GM19395 (cell line): ENCODE measurements around the gene PAQR4.
"Not testable (repeated sequence)": the region's sequence is repeated elsewhere in the genome, so short reads cannot be mapped to it uniquely, and the experiment has no call there.

Experiments
- ATAC-seq: cut with Tn5 transposase; IDR thresholded peaks from one replicate; pipeline ENCODE4 v1.9.1; 2021; ENCODE audit warnings: mild to moderate bottlenecking, moderate library complexity; ENCODE audit not compliant: unreplicated experiment

PAQR4 gene

DNA sequence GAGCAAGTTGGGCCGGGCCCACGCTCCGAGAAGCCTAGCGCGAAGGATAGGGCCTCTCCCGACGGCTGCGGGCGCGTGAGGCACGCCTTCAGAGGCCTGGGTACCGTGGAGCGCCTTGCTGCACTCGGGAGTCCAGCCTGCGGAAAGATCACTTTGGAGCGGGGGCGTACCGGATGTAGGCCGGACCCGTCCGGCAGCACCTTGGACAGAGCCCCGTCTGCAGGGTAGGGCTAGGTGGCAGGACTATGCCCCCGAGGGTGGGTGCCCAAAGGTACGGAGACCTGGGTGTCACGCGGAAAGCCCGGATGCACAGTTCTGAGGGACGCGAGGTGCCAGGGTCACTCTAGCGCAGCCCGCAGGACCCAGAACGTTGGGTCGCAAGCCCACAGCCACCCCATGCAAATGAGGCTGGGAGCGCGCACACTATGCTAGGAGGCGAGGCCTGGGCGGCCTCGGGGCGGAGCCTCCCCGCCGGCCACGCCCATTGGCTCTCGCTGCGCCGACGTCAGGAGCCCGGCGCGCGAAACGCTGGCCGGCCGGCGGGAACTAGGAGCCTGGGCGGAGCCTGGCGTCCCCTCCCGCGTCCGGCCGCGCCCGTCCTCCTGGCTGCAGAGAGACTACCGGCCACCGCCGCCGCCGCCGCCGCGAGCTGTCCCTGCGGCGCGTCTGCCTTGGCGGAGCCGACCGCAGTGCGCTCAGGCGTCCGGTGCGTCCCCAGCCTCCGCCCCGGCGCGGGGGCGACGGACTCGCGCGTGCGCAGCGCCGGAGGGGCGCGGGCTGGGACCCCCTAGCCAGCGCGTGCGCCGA lies at the start of gene PAQR4:
TSS of gene PAQR4 (plus strand) at position 611 of the 807 bp plus-strand sequence. CDS start 327 bp downstream, outside the sequence.
- ATAC-seq = peak; percentile 71

DNA sequence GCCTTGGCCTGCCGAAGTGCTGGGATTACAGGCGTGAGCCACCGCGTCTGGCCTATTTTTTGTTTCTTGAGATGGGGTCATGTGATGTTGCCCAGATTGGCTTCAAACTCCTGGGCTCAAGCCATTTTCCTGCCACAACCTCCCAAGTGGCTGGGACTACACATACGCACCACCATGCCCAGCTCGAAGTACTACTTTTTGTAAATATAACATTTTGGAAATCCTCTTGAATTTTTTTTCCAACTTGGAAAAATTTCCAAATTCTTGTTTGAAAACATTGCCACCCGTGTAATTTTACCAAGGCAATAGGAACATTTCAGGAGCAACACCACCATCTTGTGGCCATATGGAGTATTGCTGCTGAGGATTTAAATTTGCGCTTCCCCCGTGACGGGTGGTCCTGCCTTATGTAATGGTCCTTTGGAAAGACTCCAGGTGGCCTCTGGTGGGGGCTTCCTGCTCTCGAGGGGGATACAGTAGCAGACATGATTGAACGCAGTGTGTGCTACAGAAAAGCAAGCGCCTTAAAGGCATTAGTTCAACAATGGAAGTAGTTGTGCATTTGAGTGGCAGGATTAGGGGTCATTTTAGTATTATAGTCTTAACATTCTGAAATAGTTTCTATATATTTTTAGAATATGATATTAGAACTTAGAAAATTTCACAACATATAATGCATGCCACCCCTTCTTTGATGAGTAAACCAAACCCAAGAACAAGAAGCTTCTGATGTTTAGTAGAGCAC lies 49.5 kb upstream of the PAQR4 start:
- no peak for ATAC-seq

DNA sequence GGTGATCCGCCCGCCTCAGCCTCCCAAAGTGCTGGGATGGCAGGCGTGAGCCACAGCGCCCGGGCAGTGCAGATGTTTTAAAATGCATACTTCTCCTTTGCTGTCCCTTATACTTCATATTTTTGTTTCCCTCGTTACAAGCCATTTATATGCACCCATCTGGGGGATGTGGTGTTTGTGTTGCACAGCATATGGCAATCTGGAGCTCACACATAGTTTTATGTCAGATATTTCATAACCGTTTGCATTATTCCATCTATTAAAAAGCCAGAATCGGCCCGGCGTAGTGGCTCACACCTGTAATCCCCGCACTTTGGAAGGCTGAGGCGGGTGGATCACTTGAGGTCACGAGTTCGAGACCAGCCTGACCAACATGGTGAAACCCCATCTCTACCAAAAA lies 45.7 kb upstream of the PAQR4 start:
- ATAC-seq = no peak

DNA sequence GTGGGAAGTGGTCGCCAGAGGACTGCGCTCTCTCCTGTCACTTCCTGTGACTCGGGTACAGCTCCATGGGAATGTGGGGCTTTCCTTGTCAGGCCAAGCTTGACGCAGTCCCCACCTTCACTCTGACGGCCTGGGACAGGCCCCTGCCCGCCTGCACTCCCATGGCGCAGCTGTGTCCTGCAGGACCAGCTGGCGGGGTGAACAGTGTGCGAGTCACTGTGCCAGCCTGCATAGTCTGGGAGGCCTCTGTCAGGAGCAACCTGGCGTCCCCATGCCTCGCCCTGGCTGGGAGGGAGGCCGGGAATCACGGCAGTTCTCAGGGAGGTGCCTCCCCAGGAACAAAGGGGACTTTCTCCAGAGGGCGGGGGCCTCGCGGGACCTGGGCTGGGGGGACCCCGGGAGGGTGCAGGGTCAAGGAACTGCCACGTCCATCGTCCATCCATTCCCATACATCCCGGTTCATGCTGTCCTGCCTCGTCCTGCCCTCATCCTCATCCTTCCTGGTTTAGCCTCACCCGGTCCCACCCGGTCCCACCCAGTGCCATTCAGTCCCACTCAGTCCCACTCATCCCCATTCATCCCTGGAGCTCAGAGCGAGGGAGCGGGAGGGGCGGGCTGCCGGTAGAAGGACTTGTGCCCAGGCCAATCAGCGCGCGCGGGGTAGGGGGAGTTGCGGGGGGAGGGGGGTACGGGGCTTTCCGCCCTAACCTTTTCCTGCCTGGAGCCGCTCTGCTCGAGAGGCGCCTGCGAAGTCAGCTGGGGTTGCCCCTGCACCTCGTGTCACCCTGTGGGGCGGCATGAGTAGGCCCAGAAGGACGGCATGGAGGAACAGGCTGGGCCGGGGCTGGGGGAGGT lies 44.0 kb upstream of the PAQR4 start:
- ATAC-seq = no peak

DNA sequence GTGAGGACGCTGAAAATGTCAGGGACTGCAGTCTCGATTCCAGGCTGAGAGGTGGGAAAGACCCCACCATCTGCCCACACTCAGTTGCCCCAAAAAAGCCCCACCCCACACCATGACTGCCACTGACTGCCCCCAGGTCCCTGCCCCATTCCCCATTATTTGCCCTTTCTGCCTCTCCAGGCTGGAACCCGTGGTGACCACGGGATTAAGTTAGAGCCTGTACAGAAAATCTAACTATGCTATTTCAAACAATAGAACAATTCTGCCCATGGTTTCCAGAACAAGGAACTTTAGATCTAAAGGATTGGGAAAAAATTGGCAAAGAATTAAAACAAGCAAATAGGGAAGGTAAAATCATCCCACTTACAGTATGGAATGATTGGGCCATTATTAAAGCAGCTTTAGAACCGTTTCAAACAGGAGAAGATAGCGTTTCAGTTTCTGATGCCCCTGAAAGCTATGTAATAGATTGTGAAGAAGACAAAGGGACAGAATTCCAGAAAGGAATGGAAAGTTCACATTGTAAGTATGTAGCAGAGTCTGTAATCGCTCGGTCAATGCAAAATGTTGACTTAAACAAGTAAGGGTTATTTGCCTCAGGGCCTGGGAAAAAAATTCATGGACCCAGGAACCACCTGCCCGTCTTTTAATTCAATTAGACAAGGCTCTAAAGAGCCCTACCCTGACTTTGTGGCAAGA lies 43.0 kb upstream of the PAQR4 start:
- ATAC-seq = no peak

DNA sequence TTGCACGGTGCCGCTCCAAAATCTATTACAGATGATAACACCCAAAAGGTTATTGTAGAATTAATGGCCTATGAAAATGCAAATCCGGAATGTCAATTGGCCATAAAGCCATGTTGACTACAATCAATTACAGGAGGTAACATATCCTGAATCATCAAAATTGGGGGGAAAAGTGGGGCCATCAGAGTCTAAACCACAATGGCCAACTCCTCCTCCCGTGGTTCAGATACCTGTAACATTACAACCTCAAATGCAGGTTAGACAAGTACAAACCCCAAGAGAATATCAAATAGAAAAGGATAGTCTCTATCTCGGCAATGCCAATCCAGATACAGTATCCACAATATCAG lies 42.5 kb upstream of the PAQR4 start:
- ATAC-seq = no peak

DNA sequence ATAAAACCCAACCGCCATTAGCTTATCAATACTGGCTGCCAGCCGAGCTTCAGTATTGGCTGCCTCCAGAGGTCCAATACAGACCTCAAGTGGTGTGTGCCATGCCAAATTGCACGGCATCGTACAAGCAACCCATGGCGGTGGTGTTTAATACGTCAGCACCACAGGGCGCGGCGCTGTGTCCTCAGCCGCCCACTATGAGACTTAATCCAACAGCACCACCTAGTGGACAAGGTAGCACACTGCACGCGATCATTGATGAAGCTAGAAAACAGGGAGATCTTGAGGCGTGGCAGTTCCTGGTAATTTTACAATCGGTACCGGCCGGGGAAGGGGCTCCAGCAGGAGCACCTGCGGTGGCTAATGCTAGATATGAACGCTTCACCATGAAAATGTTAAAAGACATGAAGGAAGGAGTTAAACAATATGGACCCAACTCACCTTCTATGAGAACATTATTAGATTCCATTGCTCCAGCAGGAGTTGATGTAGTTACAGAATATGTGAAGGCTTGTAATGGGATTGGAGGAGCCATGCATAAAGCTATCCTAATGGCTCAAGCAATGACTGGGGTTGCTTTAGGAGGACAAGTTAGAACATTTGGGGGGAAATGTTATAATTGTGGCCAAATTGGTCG lies 42.0 kb upstream of the PAQR4 start:
- ATAC-seq = peak; percentile 68

DNA sequence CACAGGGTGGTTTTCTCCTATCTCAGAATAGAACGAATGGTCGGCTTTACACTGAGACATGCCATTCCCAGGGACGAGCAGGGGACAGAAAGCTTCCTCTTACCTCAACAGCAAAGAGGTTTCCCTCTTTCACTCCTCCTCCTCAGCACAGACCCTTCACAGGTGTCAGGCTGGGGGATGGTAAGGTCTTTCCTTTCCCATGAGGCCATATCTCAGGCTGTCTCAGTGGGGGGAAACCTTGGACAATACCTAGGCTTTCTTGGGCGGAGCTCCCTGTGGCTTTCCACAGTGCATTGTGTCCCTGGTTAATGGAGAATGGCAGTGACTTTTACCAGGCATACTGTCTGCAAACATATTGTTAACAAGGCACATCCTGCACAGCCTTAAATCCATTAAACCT lies 41.0 kb upstream of the PAQR4 start:
- not testable (repeated sequence) for ATAC-seq

DNA sequence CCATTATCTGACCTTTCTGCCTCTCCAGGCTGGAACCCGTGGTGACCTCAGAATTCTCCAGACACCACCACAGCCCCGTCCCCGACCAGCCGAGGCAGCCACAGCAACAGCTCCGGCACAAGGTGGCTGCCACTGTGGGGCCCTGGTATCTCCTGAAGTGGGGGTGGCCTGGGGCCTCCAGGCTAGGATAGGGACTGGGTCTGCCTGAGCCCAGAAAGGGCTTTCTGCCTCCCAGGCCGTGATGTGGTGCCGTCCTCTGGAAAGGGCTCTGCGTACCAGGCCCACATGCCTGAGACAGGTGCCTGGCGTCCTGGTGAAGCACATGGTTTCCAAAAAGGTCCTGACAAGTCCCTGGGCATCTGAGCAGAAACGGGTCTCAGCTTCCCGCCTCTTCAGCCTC lies 40.4 kb upstream of the PAQR4 start:
- ATAC-seq = no peak

DNA sequence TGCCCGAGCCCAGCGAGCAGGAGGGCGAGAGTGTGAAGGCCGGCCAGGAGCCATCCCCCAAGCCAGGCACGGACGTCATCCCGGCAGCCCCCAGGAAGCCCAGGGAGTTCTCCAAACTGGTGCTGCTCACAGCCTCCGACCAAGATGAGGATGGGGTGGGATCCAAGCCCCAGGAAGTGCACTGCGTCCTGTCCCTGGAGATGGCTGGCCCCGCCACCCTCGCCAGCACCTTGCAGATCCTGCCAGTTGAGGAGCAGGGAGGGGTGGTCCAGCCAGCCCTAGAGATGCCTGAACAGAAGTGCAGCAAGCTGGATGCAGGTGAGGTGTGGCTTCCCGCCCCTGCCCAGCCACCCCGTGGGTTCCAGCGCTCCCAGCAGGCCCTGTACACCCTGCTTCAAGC lies 39.5 kb upstream of the PAQR4 start:
- no peak for ATAC-seq

DNA sequence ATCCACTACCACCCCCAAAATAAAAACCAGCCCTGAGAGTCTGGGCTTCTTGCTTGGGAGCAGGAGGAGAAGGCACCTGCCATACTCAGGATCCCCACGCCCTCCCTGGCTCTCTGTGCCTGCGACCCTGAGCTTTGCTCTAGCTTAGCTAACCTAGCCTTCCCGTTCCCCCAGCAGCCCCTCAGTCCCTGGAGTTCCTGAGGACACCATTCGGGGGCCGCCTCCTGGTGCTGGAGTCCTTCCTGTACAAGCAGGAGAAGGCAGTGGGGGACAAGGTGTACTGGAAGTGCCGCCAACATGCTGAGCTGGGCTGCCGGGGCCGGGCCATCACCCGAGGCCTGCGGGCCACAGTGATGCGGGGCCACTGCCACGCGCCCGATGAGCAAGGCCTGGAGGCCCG lies 38.9 kb upstream of the PAQR4 start:
- ATAC-seq = no peak

DNA sequence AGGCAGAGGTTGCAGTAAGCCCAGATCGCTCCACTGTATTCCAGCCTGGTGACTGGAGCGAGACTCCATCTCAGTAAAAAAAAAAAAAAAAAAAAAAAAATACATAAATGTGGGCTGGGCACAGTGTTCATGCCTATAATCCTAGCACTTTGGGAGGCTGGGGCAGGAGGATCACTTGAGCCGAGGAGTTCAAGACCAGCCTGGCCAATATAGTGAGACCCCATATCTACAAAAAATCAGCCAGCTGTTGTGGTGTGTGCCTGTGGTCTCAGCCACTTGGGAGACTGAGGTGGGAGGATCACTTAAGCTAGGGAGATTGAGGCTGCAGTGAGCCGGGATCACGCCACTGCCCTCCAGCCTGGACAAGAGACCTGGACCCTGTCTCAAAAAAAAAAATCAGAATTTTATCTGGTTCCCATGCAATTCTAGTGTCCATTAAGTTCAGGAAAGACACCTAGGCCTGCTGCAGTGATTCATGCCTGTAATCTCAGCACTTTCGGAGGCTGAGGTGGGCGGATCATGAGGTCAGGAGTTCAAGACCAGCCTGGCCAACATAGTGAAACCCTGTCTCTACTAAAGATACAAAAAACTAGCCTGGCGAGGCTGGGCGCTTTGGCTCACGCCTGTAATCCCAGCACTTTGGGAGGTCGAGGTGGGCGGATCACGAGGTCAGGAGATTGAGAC lies 37.8 kb upstream of the PAQR4 start:
- ATAC-seq = not testable (repeated sequence)

DNA sequence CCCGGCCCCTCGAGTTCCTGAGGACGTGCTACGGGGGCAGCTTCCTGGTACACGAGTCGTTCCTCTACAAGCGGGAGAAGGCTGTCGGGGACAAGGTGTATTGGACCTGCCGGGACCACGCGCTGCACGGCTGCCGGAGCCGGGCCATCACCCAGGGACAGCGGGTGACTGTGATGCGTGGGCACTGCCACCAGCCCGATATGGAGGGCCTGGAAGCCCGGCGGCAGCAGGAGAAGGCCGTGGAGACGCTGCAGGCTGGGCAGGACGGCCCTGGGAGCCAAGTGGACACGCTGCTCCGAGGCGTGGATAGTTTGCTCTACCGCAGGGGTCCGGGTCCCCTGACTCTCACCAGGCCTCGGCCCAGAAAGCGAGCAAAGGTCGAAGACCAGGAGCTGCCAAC lies 36.0 kb upstream of the PAQR4 start:
- ATAC-seq = no peak

DNA sequence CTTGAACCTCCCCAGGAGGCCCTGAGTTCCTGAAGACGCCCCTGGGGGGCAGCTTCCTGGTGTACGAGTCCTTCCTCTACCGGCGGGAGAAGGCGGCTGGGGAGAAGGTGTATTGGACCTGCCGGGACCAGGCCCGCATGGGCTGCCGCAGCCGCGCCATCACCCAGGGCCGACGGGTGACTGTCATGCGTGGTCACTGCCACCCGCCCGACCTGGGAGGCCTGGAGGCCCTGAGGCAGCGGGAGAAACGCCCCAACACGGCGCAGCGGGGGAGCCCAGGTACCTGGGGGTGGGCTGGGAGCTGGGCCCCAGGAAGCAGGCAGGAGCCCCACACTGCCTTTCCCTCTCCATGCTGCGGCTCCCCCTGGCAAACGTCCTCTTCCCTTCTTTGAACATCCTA lies 35.4 kb upstream of the PAQR4 start:
- no peak for ATAC-seq

DNA sequence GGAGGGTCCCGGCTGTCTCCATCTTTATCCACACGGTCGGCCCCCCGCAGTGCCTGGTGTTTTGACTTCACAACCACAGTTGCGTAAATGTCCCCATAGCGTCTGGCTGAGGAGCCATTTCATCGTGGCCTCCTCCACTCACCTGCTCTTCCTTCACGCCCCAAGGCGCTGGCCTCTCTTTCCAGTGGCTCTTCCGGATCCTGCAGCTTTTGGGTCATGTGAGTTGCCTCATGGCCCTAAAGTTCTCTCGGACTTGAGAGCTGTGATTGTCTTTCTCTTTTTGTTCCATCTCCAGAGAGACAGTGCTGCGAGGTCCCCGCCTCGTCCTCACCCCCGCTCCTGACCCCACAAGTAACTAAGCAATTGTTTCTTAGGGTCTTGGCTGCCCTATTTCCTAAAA lies 34.7 kb upstream of the PAQR4 start:
- no peak for ATAC-seq

DNA sequence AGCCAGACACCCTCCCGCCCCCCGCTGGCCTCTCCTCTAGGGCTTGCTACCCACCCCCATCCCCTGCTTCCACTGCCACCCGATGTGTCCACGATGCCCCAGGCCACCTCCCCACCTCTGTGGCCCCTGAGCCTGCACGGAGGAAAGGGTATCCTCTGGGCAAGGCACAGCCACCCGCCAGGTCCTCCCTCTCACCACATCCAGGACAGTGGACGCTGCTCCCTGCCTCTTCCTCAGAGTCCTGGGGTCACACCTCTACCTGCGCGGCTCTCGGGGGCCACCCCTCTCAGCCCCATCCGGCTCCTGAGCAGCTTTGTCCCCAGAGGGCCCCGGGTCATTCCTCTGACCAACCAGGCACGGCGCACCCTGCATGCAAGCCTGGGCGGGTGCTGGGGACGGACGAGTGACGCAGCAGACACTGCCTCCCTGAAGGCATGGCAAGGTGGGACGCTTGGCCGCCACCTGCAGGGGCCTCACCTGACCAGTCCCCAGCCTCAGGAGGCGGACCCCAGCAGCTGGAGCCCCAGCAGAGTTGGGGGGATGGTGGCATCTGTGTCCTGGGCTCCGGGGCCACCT lies 32.6 kb upstream of the PAQR4 start:
- no peak for ATAC-seq

DNA sequence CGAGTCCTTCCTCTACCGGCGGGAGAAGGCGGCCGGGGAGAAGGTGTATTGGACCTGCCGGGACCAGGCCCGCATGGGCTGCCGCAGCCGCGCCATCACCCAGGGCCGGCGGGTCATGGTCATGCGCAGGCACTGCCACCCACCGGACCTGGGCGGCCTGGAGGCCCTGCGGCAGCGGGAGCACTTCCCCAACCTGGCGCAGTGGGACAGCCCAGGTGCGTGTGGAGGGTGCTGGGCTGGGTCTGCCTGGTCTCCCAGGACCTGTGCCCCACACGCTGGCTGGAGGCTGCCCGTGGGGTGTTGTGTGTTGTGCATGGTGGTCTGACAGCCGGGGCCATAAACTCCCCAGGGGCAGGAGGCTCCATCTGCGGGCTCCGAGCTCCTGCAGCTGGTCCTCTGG lies 32.0 kb upstream of the PAQR4 start:
- ATAC-seq = no peak

DNA sequence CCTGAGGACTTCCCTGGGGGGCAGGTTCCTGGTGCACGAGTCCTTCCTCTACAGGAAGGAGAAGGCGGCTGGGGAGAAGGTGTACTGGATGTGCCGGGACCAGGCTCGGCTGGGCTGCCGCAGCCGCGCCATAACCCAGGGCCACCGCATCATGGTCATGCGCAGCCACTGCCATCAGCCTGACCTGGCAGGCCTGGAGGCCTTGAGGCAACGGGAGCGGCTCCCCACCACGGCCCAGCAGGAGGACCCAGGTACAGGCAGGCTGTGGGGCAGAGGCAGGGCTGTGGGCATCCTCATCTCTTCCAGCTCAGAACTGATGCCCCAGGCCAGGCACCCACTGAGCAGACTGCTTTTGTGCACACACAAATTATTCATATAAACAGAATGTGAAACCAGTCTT lies 30.9 kb upstream of the PAQR4 start:
- ATAC-seq = no peak

DNA sequence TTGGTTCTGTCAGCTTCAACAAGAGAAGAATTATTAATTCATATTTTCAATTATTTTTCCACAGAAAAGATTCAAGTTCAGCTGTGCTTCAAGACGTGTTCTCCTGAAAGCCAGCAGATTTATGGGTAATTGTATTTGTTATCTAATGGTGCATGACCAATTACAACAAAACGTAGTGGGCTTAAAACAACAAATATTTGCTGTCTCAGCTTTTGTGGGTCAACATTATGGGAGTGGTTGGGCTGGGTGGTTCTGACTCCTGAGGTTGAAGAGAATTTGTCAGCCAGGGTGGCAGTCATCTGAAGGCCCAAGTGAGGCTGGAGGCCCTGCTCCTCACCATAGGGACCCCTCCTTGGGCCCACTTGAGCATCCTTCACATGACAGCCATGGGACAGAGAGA lies 29.2 kb upstream of the PAQR4 start:
- no peak for ATAC-seq

DNA sequence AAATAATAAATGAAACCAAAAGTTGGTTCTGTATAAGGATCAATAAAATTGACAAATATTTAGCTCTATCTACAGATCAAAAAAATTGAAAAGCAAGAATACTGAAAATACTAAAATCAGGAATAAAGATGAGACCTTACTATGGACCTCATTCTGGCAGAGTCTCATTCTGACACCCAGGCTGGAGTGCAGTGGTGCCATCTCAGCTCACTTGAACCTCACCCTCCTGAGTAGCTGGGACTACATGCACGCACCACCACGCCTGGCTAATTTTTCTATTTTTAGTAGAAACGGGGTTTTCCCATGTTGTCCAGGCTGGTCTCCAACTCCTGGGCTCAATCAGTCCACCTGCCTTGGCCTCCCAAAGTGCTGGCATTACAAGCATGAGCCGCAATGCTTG lies 27.1 kb upstream of the PAQR4 start:
- ATAC-seq = no peak
